Left lung (tissue), 10 donors: ENCODE results near the gene AZIN2. TPM values are rescaled to one million over a fixed set of nuclear protein-coding genes. Genes with fewer than 3 reads are reported as not detected.
"Not testable (repeated sequence)": the region's sequence is repeated elsewhere in the genome, so short reads cannot be mapped to it uniquely, and the experiment has no call there.

Experiments
- ATAC-seq: fragments of 200-7000 bp; cut with Tn5 transposase; one replicate; pipeline ENCODE4 v1.9.1; 2020; ENCODE audit warnings: moderate library complexity
- DNase-seq, 4 donors: peaks; one replicate each; pipeline ENCODE4 v3.0.0-alpha.2; 2013 to 2020
- H3K27ac ChIP-seq, 2 donors: fragments of 200-600 bp; sonication (generic) in 1 of 2; one replicate each; pipeline versions ENCODE4 v1.5.0 to v1.8.0; 2020 to 2021
- H3K27me3 ChIP-seq, 2 donors: fragments of 200-600 bp; sonication (generic) in 1 of 2; one replicate each; pipeline versions ENCODE4 v1.5.0 to v1.8.0; 2020 to 2021
- H3K36me3 ChIP-seq, 2 donors: fragments of 200-600 bp; sonication (generic) in 1 of 2; one replicate each; pipeline versions ENCODE4 v1.5.0 to v1.8.0; 2020 to 2021
- H3K4me1 ChIP-seq, 2 donors: fragments of 200-600 bp; one replicate each; pipeline ENCODE4 v1.8.0; 2021
- H3K4me3 ChIP-seq, 2 donors: fragments of 200-600 bp; sonication (generic) in 1 of 2; one replicate each; pipeline versions ENCODE4 v1.5.0 to v1.8.0; 2020 to 2021; ENCODE audit warnings: mild to moderate bottlenecking in 1 of 2
- H3K9me3 ChIP-seq, 2 donors: fragments of 200-600 bp; sonication (generic) in 1 of 2; one replicate each; pipeline versions ENCODE4 v1.5.0 to v1.8.0; 2020 to 2021
- CTCF ChIP-seq, 2 donors: fragments of 200-600 bp; sonication (generic) in 1 of 2; IDR thresholded peaks; one replicate each; pipeline versions ENCODE4 v1.5.0 to v1.8.0; 2021; ENCODE audit warnings: antibody characterized with exemption in 2 of 2
- intact Hi-C, 2 donors: fragments of 100-400 bp; cut with DNase I; formaldehyde crosslinking; loops; one replicate each; pipeline versions ENCODE4 v1.11.2 to v1.14.2; 2022
- polyA plus RNA-seq, 6 donors: library from polyadenylated mRNA; unstranded; fragments of 120-200 nt; gene quantifications; one replicate each; pipeline ENCODE4 v1.2.1, GENCODE V29; 2013; ENCODE audit not compliant: insufficient read length in 6 of 6
- total RNA-seq, 2 donors: library from RNA; stranded (reverse); fragmentation: NEBNext Ultra II Directional; extraction: Animal tissue kit (Norgen Biotek cat#: 25700); gene quantifications; one replicate each; pipeline ENCODE4 v1.2.1, GENCODE V29; 2021
- donor health status: DM: no; HTN: yes; CAD: no.
- donor health status: DM: no; HTN: no; CAD: no.

Gene AZIN2
- total and polyA plus RNA-seq, 8 donors: 2.3 to 13.1 (median 8.6) TPM

- Histone ChIP-seq H3K27me3 (no peaks in the 10 kb centered on the region), H3K4me3 (no peak overlapping the region), H3K27ac (peak overlapping the region; percentile 33 to 60), H3K36me3 (no peaks in the 10 kb centered on the region), H3K9me3 (no peaks in the 10 kb centered on the region), H3K4me1 (peaks cover 6 to 11% of the 10 kb centered on the region in 2 donors)
- peak in 2 of 4 donors; percentile 37 to 82 for DNase-seq
- peak in 1 of 2 donors; percentile 14 for TF ChIP-seq CTCF (IDR thresholded peaks at IDR 0.05)
- peak; percentile 92 for ATAC-seq
- intact Hi-C loops: no loop called here
Observed at GRCh38 chr1:33099290-33100118, 18.6 kb downstream of the AZIN2 start.

GRCh38 chr1:33100119-33100415 lies 19.1 kb downstream of the AZIN2 start:
- H3K27ac ChIP-seq: peak overlapping the region; percentile 33 to 60
- H3K27me3 ChIP-seq, intact Hi-C loops, H3K36me3 ChIP-seq, H3K4me3 ChIP-seq, ATAC-seq, H3K9me3 ChIP-seq, DNase-seq: not testable (repeated sequence)
- peaks cover 2 to 11% of the 10 kb centered on the region in 2 donors for H3K4me1 ChIP-seq

GRCh38 chr1:33110477-33110876 lies 29.5 kb downstream of the AZIN2 start:
- peaks cover 0 to 8% of the 10 kb centered on the region in 2 donors for H3K9me3 ChIP-seq
- no peak for TF ChIP-seq CTCF (IDR thresholded peaks at IDR 0.05)

GRCh38 chr1:33111965-33112364 lies 31.0 kb downstream of the AZIN2 start:
- H3K4me3 ChIP-seq: no peak overlapping the region
- H3K36me3 ChIP-seq: no peaks in the 10 kb centered on the region
- DNase-seq: peak in 1 of 4 donors; percentile 28
- H3K27me3 ChIP-seq: no peaks in the 10 kb centered on the region
- H3K9me3 ChIP-seq: peaks cover 0 to 8% of the 10 kb centered on the region in 2 donors
- TF ChIP-seq CTCF (IDR thresholded peaks at IDR 0.05): no peak
- no peaks in the 10 kb centered on the region for H3K4me1 ChIP-seq
- ATAC-seq: no peak
- intact Hi-C loops: no loop called here
- no peak overlapping the region for H3K27ac ChIP-seq

More at GRCh38 chr1:33110477-33110876, 29.5 kb downstream of the AZIN2 start:
- intact Hi-C loops: no loop called here
- Histone ChIP-seq H3K36me3 (no peaks in the 10 kb centered on the region), H3K4me3 (no peak overlapping the region), H3K4me1 (no peaks in the 10 kb centered on the region), H3K27me3 (no peaks in the 10 kb centered on the region), H3K27ac (no peak overlapping the region)
- ATAC-seq (no peak), DNase-seq (no peak)

GRCh38 chr1:33117440-33118085 lies 36.6 kb downstream of the AZIN2 start:
- H3K36me3 ChIP-seq: no peaks in the 10 kb centered on the region
- no peaks in the 10 kb centered on the region for H3K27me3 ChIP-seq
- no peak overlapping the region for H3K27ac ChIP-seq
- H3K9me3 ChIP-seq: no peaks in the 10 kb centered on the region
- DNase-seq (no peak), ATAC-seq (no peak)
- H3K4me1 ChIP-seq: no peaks in the 10 kb centered on the region
- no peak for TF ChIP-seq CTCF (IDR thresholded peaks at IDR 0.05)
- intact Hi-C loops: no loop called here
- H3K4me3 ChIP-seq: no peak overlapping the region
